Suprapubic skin (tissue), 3 donors: ENCODE data around the gene COX6A1.

Experiments used
- POLR2A ChIP-seq, 2 donors: fragments of 450-650 bp; IDR thresholded peaks; one replicate each; pipeline ENCODE4 v1.6.1; 2017; ENCODE audit warnings: antibody characterized with exemption in 2 of 2, mild to moderate bottlenecking in 2 of 2, moderate library complexity in 2 of 2
- TF ChIP-seq, protein P1 (sequence below), 2 donors: fragments of 200-600 bp in 1 of 2; fragments of 450-650 bp in 1 of 2; sonication (generic) in 1 of 2; IDR thresholded peaks; one replicate each; pipeline ENCODE4 v1.5.1; 2016 to 2019; ENCODE audit warnings: antibody characterized with exemption in 2 of 2, mild to moderate bottlenecking in 1 of 2, moderate library complexity in 1 of 2

DNA sequence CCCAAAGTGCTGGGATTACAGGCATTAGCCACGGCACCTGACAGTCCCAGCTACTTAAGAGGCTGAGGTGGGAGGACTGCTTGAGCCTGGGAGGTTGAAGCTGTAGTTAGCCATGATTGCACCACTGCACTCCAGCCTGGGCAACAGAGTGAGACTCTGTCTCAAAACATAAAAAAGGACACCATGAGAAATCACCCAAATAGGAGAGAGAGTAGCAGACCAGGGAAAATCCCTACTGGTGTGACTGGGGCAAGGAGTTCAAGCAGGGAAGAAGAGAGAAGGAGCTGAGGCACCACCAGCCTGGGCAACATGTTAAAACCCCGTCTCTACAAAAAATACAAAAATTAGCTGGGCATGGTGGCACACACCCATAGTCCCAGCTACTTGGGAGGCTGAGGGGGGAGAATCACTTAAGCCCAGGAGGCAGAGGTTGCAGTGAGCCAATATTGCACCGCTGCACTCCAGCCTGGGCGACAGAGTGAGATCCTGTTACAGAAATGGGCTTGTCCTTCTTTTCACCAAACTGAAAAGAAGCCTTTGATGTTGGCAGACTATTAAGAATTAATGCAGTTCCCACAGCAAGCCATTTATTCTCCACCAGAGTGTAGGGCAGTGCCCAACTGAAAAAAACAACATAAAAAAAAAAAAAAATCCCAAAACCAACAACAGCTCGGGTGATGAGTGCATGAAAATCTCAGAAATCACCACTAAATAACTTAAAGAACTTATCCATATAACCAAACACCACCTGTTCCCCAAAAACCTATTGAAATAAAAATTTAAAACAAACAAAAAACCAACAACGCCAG, 36.1 kb downstream of the COX6A1 start:
- TF ChIP-seq POLR2A (IDR thresholded peaks at IDR 0.05) = no peak
- TF ChIP-seq, protein P1, sequence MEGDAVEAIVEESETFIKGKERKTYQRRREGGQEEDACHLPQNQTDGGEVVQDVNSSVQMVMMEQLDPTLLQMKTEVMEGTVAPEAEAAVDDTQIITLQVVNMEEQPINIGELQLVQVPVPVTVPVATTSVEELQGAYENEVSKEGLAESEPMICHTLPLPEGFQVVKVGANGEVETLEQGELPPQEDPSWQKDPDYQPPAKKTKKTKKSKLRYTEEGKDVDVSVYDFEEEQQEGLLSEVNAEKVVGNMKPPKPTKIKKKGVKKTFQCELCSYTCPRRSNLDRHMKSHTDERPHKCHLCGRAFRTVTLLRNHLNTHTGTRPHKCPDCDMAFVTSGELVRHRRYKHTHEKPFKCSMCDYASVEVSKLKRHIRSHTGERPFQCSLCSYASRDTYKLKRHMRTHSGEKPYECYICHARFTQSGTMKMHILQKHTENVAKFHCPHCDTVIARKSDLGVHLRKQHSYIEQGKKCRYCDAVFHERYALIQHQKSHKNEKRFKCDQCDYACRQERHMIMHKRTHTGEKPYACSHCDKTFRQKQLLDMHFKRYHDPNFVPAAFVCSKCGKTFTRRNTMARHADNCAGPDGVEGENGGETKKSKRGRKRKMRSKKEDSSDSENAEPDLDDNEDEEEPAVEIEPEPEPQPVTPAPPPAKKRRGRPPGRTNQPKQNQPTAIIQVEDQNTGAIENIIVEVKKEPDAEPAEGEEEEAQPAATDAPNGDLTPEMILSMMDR (IDR thresholded peaks at IDR 0.05) = no peak
